ENCODE measurements around the gene TAOK1.

The TAOK1 gene

GRCh38 chr17:29407856-29408255 lies 17.7 kb downstream of the TAOK1 start:
- no peaks in the 10 kb centered on the region for H3K27me3 ChIP-seq (replicated peaks; ENCODE audit: control insufficient read depth, insufficient read depth, low read length)
- peaks cover 11% of the 10 kb centered on the region for H3K36me3 ChIP-seq (ENCODE audit: control insufficient read depth, insufficient read depth, low read length)
- no peak overlapping the region for H3K4me3 ChIP-seq (replicated peaks; ENCODE audit: low read depth, low read length)
- TF ChIP-seq CTCF (IDR thresholded peaks at IDR 0.05; ENCODE audit: insufficient read depth, low read length, poor library complexity, severe bottlenecking): no peak
- no peak for DNase-seq (ENCODE audit: extremely low read depth, insufficient read length)

DNA sequence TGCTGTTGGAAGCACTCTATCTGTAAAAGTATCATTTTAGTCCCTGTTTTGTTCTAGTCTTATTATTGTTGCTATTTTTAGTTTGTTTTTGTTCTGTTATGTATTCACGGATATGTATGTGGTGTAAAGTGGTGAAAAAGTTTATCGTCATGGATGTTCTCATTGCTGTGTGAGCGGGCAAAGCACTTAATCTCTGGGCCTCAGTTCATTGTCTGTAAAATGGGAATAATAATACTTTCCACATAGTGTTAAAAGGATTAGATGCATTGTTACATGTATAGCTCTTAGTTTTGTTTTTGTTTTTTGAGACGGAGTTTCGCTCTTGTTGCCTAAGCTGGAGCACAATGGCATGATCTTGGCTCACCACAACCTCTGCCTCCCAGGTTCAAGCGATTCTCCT lies 19.8 kb downstream of the TAOK1 start:
- no peaks in the 10 kb centered on the region for H3K27me3 ChIP-seq (replicated peaks; ENCODE audit: control insufficient read depth, insufficient read depth, low read length)
- H3K4me3 ChIP-seq (replicated peaks; ENCODE audit: low read depth, low read length): no peak overlapping the region
- no peak for TF ChIP-seq CTCF (IDR thresholded peaks at IDR 0.05; ENCODE audit: insufficient read depth, low read length, poor library complexity, severe bottlenecking)
- DNase-seq (ENCODE audit: extremely low read depth, insufficient read length): no peak
- peaks cover 7% of the 10 kb centered on the region for H3K36me3 ChIP-seq (ENCODE audit: control insufficient read depth, insufficient read depth, low read length)

DNA sequence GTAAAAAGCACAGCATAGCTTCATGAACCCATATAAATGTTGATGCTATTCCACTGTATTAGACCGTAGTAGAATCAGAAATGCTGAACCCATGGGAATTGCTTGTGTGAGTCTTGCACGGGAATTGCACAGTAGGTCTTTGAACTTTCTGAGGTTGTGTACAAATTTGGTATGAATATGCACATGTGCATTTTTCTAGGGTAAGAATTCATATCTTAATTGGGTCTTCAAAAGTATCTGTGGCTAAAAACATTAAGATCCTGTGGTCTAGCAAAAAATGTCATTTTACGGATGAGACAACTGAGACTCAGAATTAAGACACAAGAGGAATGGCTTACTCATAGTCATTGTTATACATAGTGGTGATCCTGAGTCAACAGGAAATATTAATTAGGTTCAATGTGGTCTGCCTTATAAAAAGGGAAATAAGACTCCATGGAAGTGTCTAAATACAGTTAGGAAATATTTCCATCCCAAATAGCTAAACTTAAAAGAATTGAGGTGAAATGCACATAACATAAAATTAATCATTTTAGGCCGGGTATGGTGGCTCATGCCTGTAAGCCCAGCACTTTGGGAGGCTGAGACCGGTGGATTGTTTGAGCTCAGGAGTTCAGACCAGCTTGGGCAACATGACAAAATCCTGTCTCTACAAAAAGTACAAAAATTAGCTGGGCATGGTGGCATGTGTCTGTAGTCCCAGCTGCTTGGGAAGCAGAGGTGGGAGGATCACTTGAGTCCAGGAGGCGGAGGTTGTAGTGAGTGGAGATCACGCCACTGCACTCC lies 22.8 kb downstream of the TAOK1 start:
- no peak for TF ChIP-seq CTCF (IDR thresholded peaks at IDR 0.05; ENCODE audit: insufficient read depth, low read length, poor library complexity, severe bottlenecking)
- Histone ChIP-seq H3K4me3 (replicated peaks; ENCODE audit: low read depth, low read length) (no peak overlapping the region), H3K36me3 (ENCODE audit: control insufficient read depth, insufficient read depth, low read length) (no peaks in the 10 kb centered on the region; the same call in none of the 2 replicates), H3K27me3 (replicated peaks; ENCODE audit: control insufficient read depth, insufficient read depth, low read length) (no peaks in the 10 kb centered on the region)
- no peak for DNase-seq (ENCODE audit: extremely low read depth, insufficient read length)

DNA sequence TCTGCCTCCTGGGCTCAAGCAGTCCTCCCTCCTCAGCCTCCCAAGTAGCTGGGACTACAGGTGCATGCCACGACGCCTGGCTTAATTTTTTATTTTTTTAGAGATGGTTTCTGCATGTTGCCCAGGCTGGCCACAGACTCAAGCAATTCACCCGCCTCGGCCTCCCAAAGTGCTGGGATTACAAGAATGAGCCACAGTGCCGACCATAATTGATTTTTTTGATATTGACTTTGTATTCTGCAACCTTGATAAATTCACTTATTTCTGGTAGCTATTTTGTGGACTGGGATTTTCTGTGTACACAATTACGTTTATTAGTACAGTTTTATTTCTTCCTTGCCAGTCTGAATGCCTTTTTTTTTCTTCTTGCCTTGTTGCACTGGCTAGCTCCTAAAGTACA lies 30.0 kb downstream of the TAOK1 start:
- no peak for TF ChIP-seq CTCF (IDR thresholded peaks at IDR 0.05; ENCODE audit: insufficient read depth, low read length, poor library complexity, severe bottlenecking)
- no peak for DNase-seq (ENCODE audit: extremely low read depth, insufficient read length)
- Histone ChIP-seq H3K27me3 (replicated peaks; ENCODE audit: control insufficient read depth, insufficient read depth, low read length) (no peaks in the 10 kb centered on the region), H3K36me3 (ENCODE audit: control insufficient read depth, insufficient read depth, low read length) (peaks cover 2% of the 10 kb centered on the region), H3K4me3 (replicated peaks; ENCODE audit: low read depth, low read length) (no peak overlapping the region)

DNA sequence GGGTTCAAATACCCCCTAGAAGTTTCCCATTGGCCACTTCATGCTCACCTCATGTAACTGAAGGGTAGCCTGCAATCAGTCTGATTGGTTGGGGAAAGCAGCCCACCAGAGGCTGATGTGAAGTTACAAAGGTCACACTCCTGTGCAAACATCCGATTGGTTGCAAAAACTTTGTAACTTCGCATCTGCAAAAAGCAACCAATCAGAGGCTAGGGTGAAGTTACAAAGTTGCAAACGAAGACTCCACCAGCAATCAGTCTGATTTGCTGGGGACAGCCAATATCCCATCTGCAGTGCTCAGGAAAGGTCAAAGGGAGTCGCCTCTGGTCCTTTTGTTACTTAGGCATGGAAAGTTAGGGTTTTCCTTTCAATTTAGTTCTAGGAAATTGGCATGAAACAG lies 40.1 kb downstream of the TAOK1 start:
- no peak overlapping the region for H3K4me3 ChIP-seq (replicated peaks; ENCODE audit: low read depth, low read length)
- no peak for DNase-seq (ENCODE audit: extremely low read depth, insufficient read length)
- no peak for TF ChIP-seq CTCF (IDR thresholded peaks at IDR 0.05; ENCODE audit: insufficient read depth, low read length, poor library complexity, severe bottlenecking)
- no peaks in the 10 kb centered on the region; the same call in 1 of the 2 replicates for H3K36me3 ChIP-seq (ENCODE audit: control insufficient read depth, insufficient read depth, low read length)
- H3K27me3 ChIP-seq (replicated peaks; ENCODE audit: control insufficient read depth, insufficient read depth, low read length): no peaks in the 10 kb centered on the region

Measured in GM06990 (cell line).